ENCODE results near the gene GLUL. TPM values are rescaled to one million over a fixed set of nuclear protein-coding genes. Genes with fewer than 3 reads are reported as not detected.
"Not testable (repeated sequence)": the region's sequence is repeated elsewhere in the genome, so short reads cannot be mapped to it uniquely, and the experiment has no call there.

Gene GLUL
- total RNA-seq, 1 donor from 2014 or later, result 221 TPM

- DNase-seq (ENCODE audit: low spot score) (no peak), ATAC-seq (no peak)
Measured at GRCh38 chr1:182395906-182396305, 4.3 kb upstream of the GLUL start.

- ATAC-seq (no peak), DNase-seq (ENCODE audit: low spot score) (no peak)
Measured at GRCh38 chr1:182394055-182394775, 2.6 kb upstream of the GLUL start.

GRCh38 chr1:182392050-182393028, 749 bp upstream of the GLUL start:
- DNase-seq (ENCODE audit: low spot score) (no peak), ATAC-seq (peak; percentile 24)

GRCh38 chr1:182391028-182391361, 595 bp downstream of the GLUL start:
- ATAC-seq (peak; percentile 3), DNase-seq (ENCODE audit: low spot score) (peak; percentile 88)

- DNase-seq (ENCODE audit: low spot score), result no peak
- no peak for ATAC-seq
Measured at GRCh38 chr1:182389619-182390047, 2.0 kb downstream of the GLUL start.

GRCh38 chr1:182388392-182389134, 3.0 kb downstream of the GLUL start:
- ATAC-seq (no peak), DNase-seq (ENCODE audit: low spot score) (no peak)

- DNase-seq (ENCODE audit: low spot score), result no peak
- ATAC-seq, result no peak
Measured at GRCh38 chr1:182387566-182387965, 4.0 kb downstream of the GLUL start.

GRCh38 chr1:182386980-182387379, 4.6 kb downstream of the GLUL start:
- ATAC-seq (no peak), DNase-seq (ENCODE audit: low spot score) (no peak)

GRCh38 chr1:182385885-182386853, 5.4 kb downstream of the GLUL start:
- ATAC-seq, result no peak
- DNase-seq (ENCODE audit: low spot score), result no peak

- DNase-seq (ENCODE audit: low spot score), result no peak
- no peak for ATAC-seq
Measured at GRCh38 chr1:182384387-182384960, 7.1 kb downstream of the GLUL start.

GRCh38 chr1:182383934-182384333, 7.7 kb downstream of the GLUL start:
- DNase-seq (ENCODE audit: low spot score) (no peak), ATAC-seq (no peak)

- DNase-seq (ENCODE audit: low spot score), result no peak
- ATAC-seq, result no peak
Measured at GRCh38 chr1:182383037-182383661, 8.4 kb downstream of the GLUL start.

GRCh38 chr1:182381962-182382819, 9.4 kb downstream of the GLUL start:
- ATAC-seq (no peak), DNase-seq (ENCODE audit: low spot score) (no peak)

- ATAC-seq, result peak; percentile 14
Measured at GRCh38 chr1:182380199-182380598, 11.4 kb downstream of the GLUL start.

GRCh38 chr1:182379781-182380180, 11.8 kb downstream of the GLUL start:
- not testable (repeated sequence) for DNase-seq (ENCODE audit: low spot score)
- peak; percentile 30 for ATAC-seq

More at GRCh38 chr1:182380199-182380598, 11.4 kb downstream of the GLUL start:
- no peak for DNase-seq (ENCODE audit: low spot score)

- no peak for ATAC-seq
- no peak for DNase-seq (ENCODE audit: low spot score)
Measured at GRCh38 chr1:182376936-182377574, 14.5 kb downstream of the GLUL start.

GRCh38 chr1:182374101-182374834, 17.3 kb downstream of the GLUL start:
- DNase-seq (ENCODE audit: low spot score) (no peak), ATAC-seq (no peak)
